ENCODE measurements around the gene SIX1.

Gene SIX1

GRCh38 chr14:60641742-60642269 is 7.5 kb downstream of the SIX1 start:
- DNase-seq = no peak

GRCh38 chr14:60640859-60641741 is 8.2 kb downstream of the SIX1 start:
- no peak for DNase-seq

GRCh38 chr14:60639674-60640073 is 9.6 kb downstream of the SIX1 start:
- no peak for DNase-seq

GRCh38 chr14:60637479-60638315 is 11.6 kb downstream of the SIX1 start:
- DNase-seq = no peak

GRCh38 chr14:60636879-60637478 is 12.3 kb downstream of the SIX1 start:
- DNase-seq = no peak

GRCh38 chr14:60634153-60634552 is 15.1 kb downstream of the SIX1 start:
- no peak for DNase-seq

- DNase-seq = no peak
Measured at GRCh38 chr14:60632777-60633176, 16.5 kb downstream of the SIX1 start.

- no peak for DNase-seq
Measured at GRCh38 chr14:60632257-60632656, 17.0 kb downstream of the SIX1 start.

GRCh38 chr14:60631842-60632241 is 17.4 kb downstream of the SIX1 start:
- no peak for DNase-seq

GRCh38 chr14:60630129-60630528 is 19.1 kb downstream of the SIX1 start:
- no peak for DNase-seq

GRCh38 chr14:60628892-60629291 is 20.4 kb downstream of the SIX1 start:
- DNase-seq = no peak

GRCh38 chr14:60622917-60623257 is 26.4 kb downstream of the SIX1 start:
- DNase-seq = no peak

- no peak for DNase-seq
Measured at GRCh38 chr14:60622210-60622916, 26.9 kb downstream of the SIX1 start.

GRCh38 chr14:60621386-60621785 is 27.9 kb downstream of the SIX1 start:
- no peak for DNase-seq

GRCh38 chr14:60618241-60618640 is 31.0 kb downstream of the SIX1 start:
- DNase-seq = no peak

GRCh38 chr14:60616461-60616959 is 32.8 kb downstream of the SIX1 start:
- no peak for DNase-seq

GRCh38 chr14:60602291-60602690 is 47.0 kb downstream of the SIX1 start:
- DNase-seq = no peak

- no peak for DNase-seq
Measured at GRCh38 chr14:60599727-60600126, 49.5 kb downstream of the SIX1 start.

- DNase-seq = no peak
Measured at GRCh38 chr14:60596139-60596538, 53.1 kb downstream of the SIX1 start.

- no peak for DNase-seq
Measured at GRCh38 chr14:60594062-60594461, 55.2 kb downstream of the SIX1 start.
